C4-2B (cell line): ENCODE data around the gene TRIM71.

Source experiments
- CTCF ChIP-seq: fragments of 450-650 bp; conservative IDR thresholded peaks from 2 replicates; pipeline ENCODE4 v1.5.1; 2017; ENCODE audit warnings: mild to moderate bottlenecking
- ZFX ChIP-seq: fragments of 450-650 bp; IDR thresholded peaks from 2 replicates; pipeline ENCODE4 v1.6.1; 2017

- TF ChIP-seq CTCF (no peak), ZFX (no peak)
Measured at GRCh38 chr3:32794487-32795308, 23.1 kb upstream of the TRIM71 start.
